MM.1S (cell line): ENCODE data around the gene GRIN3A.

Experiments
- DNase-seq: peaks from one replicate; pipeline ENCODE4 v3.0.0-alpha.2; 2015
- H2AFZ ChIP-seq: fragments of 300-600 bp; sonication (generic); 2 replicates; pipeline ENCODE4 v1.6.0; 2016; ENCODE audit warnings: antibody characterized with exemption, low read length
- H3F3A ChIP-seq: fragments of 300-600 bp; sonication (generic); 2 replicates; pipeline ENCODE4 v1.6.1; 2016; ENCODE audit warnings: mild to moderate bottlenecking, antibody characterized with exemption, low read length, moderate library complexity, mixed read lengths; ENCODE audit not compliant: insufficient read depth
- H3K27ac ChIP-seq: fragments of 300-600 bp; sonication (generic); 2 replicates; pipeline ENCODE4 v1.5.1; 2016; ENCODE audit warnings: mild to moderate bottlenecking, low read length
- H3K27me3 ChIP-seq: fragments of 300-600 bp; sonication (generic); replicated peaks from 2 replicates; pipeline ENCODE4 v1.6.0; 2016; ENCODE audit warnings: low read length; ENCODE audit not compliant: insufficient read depth
- H3K36me3 ChIP-seq: fragments of 300-600 bp; sonication (generic); replicated peaks from 2 replicates; pipeline ENCODE4 v1.6.1; 2016; ENCODE audit warnings: mild to moderate bottlenecking, low read length, mixed read lengths; ENCODE audit not compliant: insufficient read depth
- H3K4me1 ChIP-seq: fragments of 300-600 bp; sonication (generic); 2 replicates; pipeline ENCODE4 v1.6.1; 2016; ENCODE audit warnings: low read length, mixed read lengths
- H3K4me2 ChIP-seq: fragments of 300-600 bp; sonication (generic); 2 replicates; pipeline ENCODE4 v1.6.0; 2016; ENCODE audit warnings: low read depth, low read length
- H3K4me3 ChIP-seq: fragments of 300-600 bp; sonication (generic); 2 replicates; pipeline ENCODE4 v1.5.1; 2016; ENCODE audit warnings: low read length, mixed read lengths
- H3K79me2 ChIP-seq: fragments of 300-600 bp; sonication (generic); 2 replicates; pipeline ENCODE4 v1.6.1; 2016; ENCODE audit warnings: mixed run types, low read length, mixed read lengths
- H3K9ac ChIP-seq: fragments of 300-600 bp; sonication (generic); 2 replicates; pipeline ENCODE4 v1.6.1; 2016; ENCODE audit warnings: low read length, mixed read lengths
- H3K9me2 ChIP-seq: fragments of 300-600 bp; sonication (generic); replicated peaks from 2 replicates; pipeline ENCODE4 v1.6.1; 2016; ENCODE audit warnings: mild to moderate bottlenecking, low read length, mixed read lengths; ENCODE audit not compliant: insufficient read depth
- H3K9me3 ChIP-seq: fragments of 300-600 bp; sonication (generic); replicated peaks from 2 replicates; pipeline ENCODE4 v1.6.1; 2016; ENCODE audit warnings: mild to moderate bottlenecking, low read length, mixed read lengths; ENCODE audit not compliant: insufficient read depth
- H4K20me1 ChIP-seq: fragments of 300-600 bp; sonication (generic); 2 replicates; pipeline ENCODE4 v1.6.1; 2016; ENCODE audit warnings: mild to moderate bottlenecking, low read length, moderate library complexity, mixed read lengths; ENCODE audit not compliant: insufficient read depth
- CTCF ChIP-seq: fragments of 300-600 bp; sonication (generic); IDR thresholded peaks from 2 replicates; pipeline ENCODE4 v1.5.1; 2016; ENCODE audit warnings: antibody characterized with exemption, low read length, mixed read lengths
- EZH2 ChIP-seq: fragments of 300-600 bp; sonication (generic); optimal IDR thresholded peaks from 2 replicates; pipeline ENCODE3; 2017; ENCODE audit warnings: low read depth, mild to moderate bottlenecking, antibody characterized with exemption, low read length, mixed read lengths
- EZH2phosphoT487 ChIP-seq: fragments of 300-600 bp; sonication (generic); IDR thresholded peaks from 2 replicates; pipeline ENCODE4 v1.6.1; 2018; ENCODE audit warnings: antibody characterized with exemption, low read length

The GRIN3A gene

GRCh38 chr9:101605547-101605946 is 132.9 kb downstream of the GRIN3A start:
- no peaks in the 10 kb centered on the region for H3K27me3 ChIP-seq
- no peaks in the 10 kb centered on the region for H3F3A ChIP-seq
- H3K4me2 ChIP-seq = no peak overlapping the region
- no peak overlapping the region for H2AFZ ChIP-seq
- H3K4me1 ChIP-seq = no peaks in the 10 kb centered on the region
- no peaks in the 10 kb centered on the region for H3K9me2 ChIP-seq
- no peaks in the 10 kb centered on the region for H3K9me3 ChIP-seq
- no peaks in the 10 kb centered on the region for H4K20me1 ChIP-seq
- H3K27ac ChIP-seq = no peak overlapping the region
- H3K9ac ChIP-seq = no peak overlapping the region
- H3K79me2 ChIP-seq = no peaks in the 10 kb centered on the region
- no peak overlapping the region for H3K4me3 ChIP-seq
- H3K36me3 ChIP-seq = no peaks in the 10 kb centered on the region
- DNase-seq = no peak
- TF ChIP-seq CTCF (no peak), EZH2 (no peak), EZH2phosphoT487 (no peak)

GRCh38 chr9:101604296-101604695 is 134.2 kb downstream of the GRIN3A start:
- Histone ChIP-seq H4K20me1 (no peaks in the 10 kb centered on the region), H3K4me2 (no peak overlapping the region), H3K9ac (no peak overlapping the region), H3K27ac (no peak overlapping the region), H3K4me1 (no peaks in the 10 kb centered on the region), H3K9me3 (no peaks in the 10 kb centered on the region), H3K9me2 (no peaks in the 10 kb centered on the region), H3K27me3 (no peaks in the 10 kb centered on the region), H2AFZ (no peak overlapping the region), H3K79me2 (no peaks in the 10 kb centered on the region), H3K4me3 (no peak overlapping the region), H3K36me3 (no peaks in the 10 kb centered on the region), H3F3A (no peaks in the 10 kb centered on the region)
- no peak for TF ChIP-seq EZH2phosphoT487
- TF ChIP-seq CTCF = no peak
- TF ChIP-seq EZH2 = no peak
- DNase-seq = no peak

GRCh38 chr9:101601904-101602765 is 136.3 kb downstream of the GRIN3A start:
- DNase-seq = peak; percentile 43
- no peak overlapping the region for H3K27ac ChIP-seq
- H3K4me1 ChIP-seq = no peaks in the 10 kb centered on the region
- H3K9me2 ChIP-seq = no peaks in the 10 kb centered on the region
- no peaks in the 10 kb centered on the region for H3K9me3 ChIP-seq
- TF ChIP-seq EZH2phosphoT487 (no peak), CTCF (peak; percentile 64)
- no peaks in the 10 kb centered on the region for H3K79me2 ChIP-seq
- no peaks in the 10 kb centered on the region for H3K27me3 ChIP-seq
- H3K4me2 ChIP-seq = 0 out of 2 replicates have a peak overlapping the region, but pooled peaks have one; percentile 18
- H3K36me3 ChIP-seq = no peaks in the 10 kb centered on the region
- no peaks in the 10 kb centered on the region for H3F3A ChIP-seq
- peak overlapping the region; percentile 25; the same call in 1 of the 2 replicates for H2AFZ ChIP-seq
- no peaks in the 10 kb centered on the region for H4K20me1 ChIP-seq
- H3K9ac ChIP-seq = no peak overlapping the region
- no peak overlapping the region for H3K4me3 ChIP-seq
